HG02798 (cell line): ENCODE measurements around the gene EFNA3.

Experiments
- ATAC-seq: cut with Tn5 transposase; IDR thresholded peaks from one replicate; pipeline ENCODE4 v1.9.1; 2021; ENCODE audit warnings: mild to moderate bottlenecking; ENCODE audit not compliant: unreplicated experiment, poor library complexity

The EFNA3 gene

GRCh38 chr1:155078469-155079209, at the start of gene EFNA3:
Gene EFNA3 (plus strand): TSS chr1:155078837. CDS start chr1:155078942, 105 bp downstream.
- peak; percentile 60 for ATAC-seq

DNA sequence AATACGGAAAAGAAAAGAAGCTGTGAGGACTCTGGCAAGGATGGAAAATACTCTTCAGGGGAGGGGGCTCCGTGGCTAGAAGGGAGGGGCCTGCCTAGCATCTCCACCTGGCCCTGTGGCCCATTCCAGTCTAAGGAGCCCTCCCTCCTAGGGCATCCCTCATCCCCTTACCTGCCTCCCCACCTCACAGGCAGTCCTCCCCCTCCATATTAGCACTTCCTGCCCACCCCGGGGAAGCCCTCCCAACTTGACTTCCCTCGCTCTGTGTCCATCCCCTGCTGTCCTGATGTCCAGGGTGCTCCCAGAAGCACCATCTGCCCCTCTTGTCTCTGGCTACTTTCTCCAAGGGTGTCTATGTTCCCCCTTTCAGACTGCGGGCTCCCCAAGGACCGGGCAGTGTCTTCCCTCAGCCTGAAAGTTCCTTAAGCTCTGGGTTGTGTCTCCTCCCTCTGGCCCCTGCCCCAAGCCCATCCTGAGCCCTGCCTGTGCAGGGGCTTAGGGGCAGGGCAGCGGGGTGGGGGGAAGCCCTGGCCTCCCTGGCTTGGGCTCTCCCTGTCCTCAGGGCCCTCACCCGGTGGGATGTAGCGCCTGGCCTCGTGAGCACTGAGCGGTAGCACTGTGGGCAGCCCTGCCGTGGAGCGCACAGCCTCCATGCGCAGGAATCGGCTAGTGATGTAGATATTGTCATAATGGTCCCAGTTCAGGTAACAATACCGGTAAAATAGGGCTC, 49.0 kb upstream of the EFNA3 start:
- no peak for ATAC-seq

- no peak for ATAC-seq
Observed at GRCh38 chr1:155030243-155030795, 48.3 kb upstream of the EFNA3 start.

GRCh38 chr1:155030899-155031298, 47.7 kb upstream of the EFNA3 start:
- ATAC-seq, result no peak

GRCh38 chr1:155032886-155033285, 45.8 kb upstream of the EFNA3 start:
- ATAC-seq, result no peak

GRCh38 chr1:155033524-155033923, 45.1 kb upstream of the EFNA3 start, which contains the start of the genes DCST1 and DCST2:
Gene DCST1 (plus strand): TSS chr1:155033824. CDS start chr1:155034037, 213 bp downstream.
Gene DCST2 (minus strand): TSS chr1:155033781. CDS start chr1:155033701, 80 bp downstream.
- ATAC-seq, result no peak

DNA sequence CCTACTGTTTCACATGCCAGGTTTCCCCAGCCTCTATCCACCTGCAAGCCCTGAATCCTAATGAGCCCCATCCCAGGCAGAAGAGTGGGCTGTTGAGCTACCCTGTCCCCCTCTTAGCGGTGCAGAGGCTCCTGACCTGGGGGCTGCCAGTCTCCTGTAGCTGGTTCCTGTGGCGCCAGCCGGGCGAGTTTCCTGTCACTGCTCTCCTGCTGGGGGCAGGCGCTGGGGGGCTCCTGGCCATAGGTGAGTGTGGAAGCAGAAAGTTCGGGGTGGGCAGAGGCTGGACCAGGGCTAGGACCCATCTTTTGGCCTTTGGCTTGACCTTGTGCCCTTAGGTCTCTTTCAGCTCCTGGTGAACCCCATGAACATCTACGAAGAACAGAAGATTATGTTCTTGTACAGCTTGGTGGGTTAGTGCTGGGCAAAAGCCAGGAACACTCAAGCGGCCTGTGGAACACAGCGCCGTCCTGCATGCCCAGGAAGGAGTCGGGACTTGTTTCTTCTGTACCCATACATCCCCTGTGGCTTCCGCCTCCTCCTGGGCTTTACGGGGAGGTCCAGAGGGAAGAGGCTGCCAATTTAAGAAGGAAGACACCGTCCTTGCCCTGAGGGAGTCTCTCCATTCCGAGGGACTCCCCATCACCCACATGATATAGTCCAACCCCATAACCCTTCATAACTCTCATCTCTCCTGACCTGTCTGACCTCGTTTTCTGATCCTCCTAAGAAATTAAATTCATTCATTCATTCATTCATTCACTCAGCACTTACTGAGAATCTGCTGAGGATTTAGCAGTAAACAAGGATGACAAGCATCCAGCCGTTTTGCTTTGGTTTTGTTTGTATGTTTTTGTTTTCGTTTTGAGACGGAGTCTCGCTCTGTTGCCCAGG, 44.1 kb upstream of the EFNA3 start:
- ATAC-seq, result no peak

GRCh38 chr1:155035936-155036335, 42.7 kb upstream of the EFNA3 start:
- ATAC-seq, result no peak

DNA sequence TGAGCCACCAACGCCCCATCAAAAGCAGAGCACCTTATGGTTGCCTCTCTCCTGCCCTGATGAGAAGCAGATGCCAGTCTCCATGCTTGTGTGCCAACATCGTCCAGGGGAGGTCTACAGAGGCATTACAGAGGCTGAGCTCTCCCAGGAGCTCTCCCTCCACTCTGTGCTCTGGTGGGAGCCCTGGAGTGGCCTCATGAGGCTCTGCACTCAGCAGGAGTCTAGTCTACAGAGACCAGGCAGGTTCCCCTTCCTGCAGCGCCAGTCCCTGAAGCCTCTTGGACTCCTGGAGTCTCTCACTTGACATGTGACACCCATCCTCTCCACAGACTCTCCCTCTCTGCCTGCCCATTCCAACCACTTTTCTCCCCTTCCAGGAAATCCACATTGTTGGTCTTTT, 41.6 kb upstream of the EFNA3 start:
- no peak for ATAC-seq

DNA sequence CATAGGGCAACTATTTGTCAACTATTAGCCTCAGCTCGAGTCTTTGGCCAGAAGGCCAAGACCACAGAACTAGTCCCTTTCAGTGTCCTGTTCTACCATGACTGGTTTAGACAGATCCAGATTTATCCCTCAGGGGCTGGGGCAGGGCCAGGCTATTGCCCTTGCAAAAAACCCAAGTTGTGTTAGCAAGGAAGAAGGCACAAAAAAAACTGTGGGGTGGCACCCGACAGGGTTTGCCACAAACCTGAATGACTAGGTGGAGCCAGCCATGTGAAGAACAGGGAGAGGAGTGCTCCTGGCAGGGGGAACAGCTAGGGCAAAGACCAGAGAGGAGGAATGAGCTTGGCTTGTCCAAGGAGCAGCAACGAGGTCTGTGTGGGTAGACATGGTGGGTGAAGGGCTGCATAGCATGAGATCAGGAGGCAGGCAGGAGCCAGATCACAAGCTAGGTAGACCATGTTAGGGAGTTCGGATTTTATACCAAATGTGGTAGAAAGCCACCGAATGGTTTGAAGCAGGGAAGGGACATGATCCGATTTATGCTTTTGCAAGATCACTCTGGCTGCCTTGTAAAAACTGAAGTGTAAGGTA, 40.7 kb upstream of the EFNA3 start:
- no peak for ATAC-seq

DNA sequence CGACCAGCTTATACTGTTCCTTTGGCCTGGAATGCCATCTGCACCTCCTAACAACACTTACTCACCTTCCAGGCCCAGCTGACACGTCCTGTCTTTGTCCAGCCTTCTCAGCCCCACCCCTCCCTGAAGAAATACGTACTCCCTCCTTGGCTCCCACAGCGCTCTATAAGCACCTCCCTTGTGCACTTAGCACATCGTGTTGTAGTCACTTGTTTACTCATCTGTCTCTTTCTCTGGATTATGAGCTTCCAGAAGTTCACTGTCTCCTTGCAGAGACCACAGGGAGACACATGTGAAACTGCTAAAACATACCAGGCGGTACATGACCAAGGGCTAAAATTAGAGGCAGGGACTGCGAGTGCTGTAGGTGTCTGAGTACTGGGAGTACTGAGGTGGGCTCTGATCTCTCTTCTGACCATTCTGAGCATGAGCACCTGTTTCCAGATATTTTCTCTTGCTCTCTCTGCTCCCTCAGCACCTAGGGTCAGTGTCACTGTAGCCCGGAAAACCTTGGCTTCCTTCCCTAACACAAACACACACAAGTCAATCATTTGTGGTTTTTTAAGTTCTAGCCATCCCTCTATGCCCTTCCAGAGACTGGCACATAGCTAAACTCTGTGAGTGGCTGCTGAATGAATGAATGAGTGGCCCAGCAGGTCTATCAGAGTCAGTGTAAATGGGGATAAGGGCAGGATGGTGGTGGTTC, 39.9 kb upstream of the EFNA3 start:
- ATAC-seq, result no peak

GRCh38 chr1:155039308-155039669, 39.3 kb upstream of the EFNA3 start:
- ATAC-seq, result no peak

GRCh38 chr1:155040358-155041093, 38.1 kb upstream of the EFNA3 start:
- ATAC-seq, result no peak

- ATAC-seq, result no peak
Observed at GRCh38 chr1:155042789-155043188, 35.8 kb upstream of the EFNA3 start.

DNA sequence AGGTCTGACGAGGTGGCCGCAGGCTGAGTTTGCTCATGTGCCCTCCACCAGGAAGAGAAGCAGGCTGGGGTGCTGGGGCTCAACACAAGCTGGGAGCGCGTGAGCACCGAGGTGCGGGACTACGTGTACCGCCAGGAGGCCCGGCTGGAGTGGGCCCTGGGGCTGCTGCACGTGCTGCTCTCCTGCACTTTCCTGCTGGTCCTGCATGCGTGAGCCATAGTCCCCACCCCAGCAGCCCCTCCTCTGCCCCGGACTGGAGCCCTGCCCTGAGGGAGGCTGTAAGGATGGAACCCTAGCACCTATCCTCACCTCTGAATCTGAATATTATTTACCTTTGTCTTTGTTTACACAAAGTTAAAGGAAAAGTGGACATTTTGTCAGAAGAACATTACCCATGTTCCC, 35.3 kb upstream of the EFNA3 start:
- no peak for ATAC-seq

GRCh38 chr1:155043793-155044192, 34.8 kb upstream of the EFNA3 start:
- no peak for ATAC-seq

GRCh38 chr1:155044365-155044764, 34.3 kb upstream of the EFNA3 start:
- ATAC-seq, result no peak

- peak; percentile 66 for ATAC-seq
Observed at GRCh38 chr1:155044812-155045657, 33.6 kb upstream of the EFNA3 start.
